Left ventricle myocardium inferior (tissue), 1 donor: ENCODE measurements around the gene MMP15. TPM values are rescaled to one million over a fixed set of nuclear protein-coding genes. Genes with fewer than 3 reads are reported as not detected.
A peak's percentile ranks its signal among the peaks of the same experiment; 100 is the strongest.
"Not testable (repeated sequence)": the region's sequence is repeated elsewhere in the genome, so short reads cannot be mapped to it uniquely, and the experiment has no call there.

ENCODE experiments used
- DNase-seq: peaks from one replicate; pipeline ENCODE4 v3.0.0-alpha.2; 2020
- H3K27ac ChIP-seq: fragments of 200-600 bp; replicated peaks from 2 replicates; pipeline ENCODE4 v1.8.0; 2021
- H3K27me3 ChIP-seq: fragments of 200-600 bp; 2 replicates; pipeline ENCODE4 v1.8.0; 2021; ENCODE audit warnings: low read depth
- H3K36me3 ChIP-seq: fragments of 200-600 bp; 2 replicates; pipeline ENCODE4 v1.8.0; 2021
- H3K4me1 ChIP-seq: fragments of 200-600 bp; 2 replicates; pipeline ENCODE4 v1.8.0; 2021
- H3K4me3 ChIP-seq: fragments of 200-600 bp; 2 replicates; pipeline ENCODE4 v1.8.0; 2021; ENCODE audit warnings: mild to moderate bottlenecking, moderate library complexity
- H3K9me3 ChIP-seq: fragments of 200-600 bp; replicated peaks from 2 replicates; pipeline ENCODE4 v1.8.0; 2021
- intact Hi-C: fragments of 100-400 bp; cut with micrococcal nuclease; formaldehyde crosslinking; loops from one replicate; pipeline ENCODE4 v1.11.0; 2022
- total RNA-seq: library from RNA; stranded (reverse); fragmentation: NEBNext Ultra II Directional; extraction: Animal tissue kit (Norgen Biotek cat#: 25700); gene quantifications from one replicate; pipeline ENCODE4 v1.2.1, GENCODE V29; 2021
- TF ChIP-seq, protein P1 (sequence below): fragments of 200-600 bp; IDR thresholded peaks from 2 replicates; pipeline ENCODE4 v1.8.0; 2021; ENCODE audit warnings: antibody characterized with exemption, mild to moderate bottlenecking, borderline replicate concordance
- donor health status: DM: no; HTN: yes; CAD: no; lungs with severe emphysema.

The MMP15 gene
- total RNA-seq, 1 donor from 2014 or later, result 64.1 TPM

DNA sequence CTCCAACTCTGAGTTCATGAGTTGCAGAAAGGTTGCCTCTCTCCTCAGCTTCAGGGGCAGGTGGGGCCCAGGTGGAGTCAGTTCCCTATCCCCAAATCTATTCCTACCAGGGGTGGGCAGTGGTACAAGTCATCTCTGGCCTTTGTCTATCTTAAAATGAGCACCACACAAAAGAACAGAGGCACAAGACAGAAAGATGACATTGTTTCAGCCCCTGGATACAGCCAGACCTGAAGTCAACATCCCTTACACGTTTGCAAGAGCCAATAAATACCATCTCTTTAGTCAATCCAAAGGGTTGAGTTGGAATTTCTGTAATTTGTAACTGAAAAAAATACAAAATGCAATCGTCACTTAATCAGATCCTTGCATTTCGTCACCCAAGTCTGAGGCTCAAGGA lies 32.2 kb downstream of the MMP15 start:
- no peaks in the 10 kb centered on the region for H3K27me3 ChIP-seq
- H3K9me3 ChIP-seq, result no peaks in the 10 kb centered on the region
- TF ChIP-seq, protein P1, sequence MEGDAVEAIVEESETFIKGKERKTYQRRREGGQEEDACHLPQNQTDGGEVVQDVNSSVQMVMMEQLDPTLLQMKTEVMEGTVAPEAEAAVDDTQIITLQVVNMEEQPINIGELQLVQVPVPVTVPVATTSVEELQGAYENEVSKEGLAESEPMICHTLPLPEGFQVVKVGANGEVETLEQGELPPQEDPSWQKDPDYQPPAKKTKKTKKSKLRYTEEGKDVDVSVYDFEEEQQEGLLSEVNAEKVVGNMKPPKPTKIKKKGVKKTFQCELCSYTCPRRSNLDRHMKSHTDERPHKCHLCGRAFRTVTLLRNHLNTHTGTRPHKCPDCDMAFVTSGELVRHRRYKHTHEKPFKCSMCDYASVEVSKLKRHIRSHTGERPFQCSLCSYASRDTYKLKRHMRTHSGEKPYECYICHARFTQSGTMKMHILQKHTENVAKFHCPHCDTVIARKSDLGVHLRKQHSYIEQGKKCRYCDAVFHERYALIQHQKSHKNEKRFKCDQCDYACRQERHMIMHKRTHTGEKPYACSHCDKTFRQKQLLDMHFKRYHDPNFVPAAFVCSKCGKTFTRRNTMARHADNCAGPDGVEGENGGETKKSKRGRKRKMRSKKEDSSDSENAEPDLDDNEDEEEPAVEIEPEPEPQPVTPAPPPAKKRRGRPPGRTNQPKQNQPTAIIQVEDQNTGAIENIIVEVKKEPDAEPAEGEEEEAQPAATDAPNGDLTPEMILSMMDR, result no peak
- H3K4me3 ChIP-seq, result no peak overlapping the region
- no peak overlapping the region for H3K27ac ChIP-seq
- no peak for DNase-seq
- peaks cover 1% of the 10 kb centered on the region for H3K4me1 ChIP-seq
- no peaks in the 10 kb centered on the region for H3K36me3 ChIP-seq
- intact Hi-C loops, result no loop called here

DNA sequence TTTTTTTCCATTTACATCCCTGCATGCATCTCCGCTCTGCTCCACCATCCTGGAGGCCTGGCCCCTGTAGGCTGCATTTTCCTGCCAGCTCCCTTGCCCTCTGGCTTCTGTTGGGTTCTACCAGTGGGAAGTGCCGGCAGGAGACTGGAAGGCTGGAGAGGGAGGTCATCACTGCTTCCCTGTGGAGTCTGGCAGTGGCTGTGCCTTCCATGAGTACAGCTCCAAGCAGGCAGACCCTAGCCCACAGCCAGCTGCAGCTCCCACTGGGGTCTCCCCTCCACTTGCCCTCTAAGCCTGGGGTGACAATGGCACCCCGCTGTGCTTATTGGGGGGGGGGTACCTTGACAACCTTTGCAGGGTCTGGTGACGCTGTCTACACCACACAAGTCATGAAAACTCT lies 37.3 kb downstream of the MMP15 start:
- Histone ChIP-seq H3K4me1 (peaks cover 27% of the 10 kb centered on the region), H3K27ac (no peak overlapping the region), H3K36me3 (no peaks in the 10 kb centered on the region), H3K27me3 (no peaks in the 10 kb centered on the region), H3K4me3 (no peak overlapping the region), H3K9me3 (no peaks in the 10 kb centered on the region)
- intact Hi-C loops, result no loop called here
- DNase-seq, result no peak
- TF ChIP-seq, protein P1, result no peak

DNA sequence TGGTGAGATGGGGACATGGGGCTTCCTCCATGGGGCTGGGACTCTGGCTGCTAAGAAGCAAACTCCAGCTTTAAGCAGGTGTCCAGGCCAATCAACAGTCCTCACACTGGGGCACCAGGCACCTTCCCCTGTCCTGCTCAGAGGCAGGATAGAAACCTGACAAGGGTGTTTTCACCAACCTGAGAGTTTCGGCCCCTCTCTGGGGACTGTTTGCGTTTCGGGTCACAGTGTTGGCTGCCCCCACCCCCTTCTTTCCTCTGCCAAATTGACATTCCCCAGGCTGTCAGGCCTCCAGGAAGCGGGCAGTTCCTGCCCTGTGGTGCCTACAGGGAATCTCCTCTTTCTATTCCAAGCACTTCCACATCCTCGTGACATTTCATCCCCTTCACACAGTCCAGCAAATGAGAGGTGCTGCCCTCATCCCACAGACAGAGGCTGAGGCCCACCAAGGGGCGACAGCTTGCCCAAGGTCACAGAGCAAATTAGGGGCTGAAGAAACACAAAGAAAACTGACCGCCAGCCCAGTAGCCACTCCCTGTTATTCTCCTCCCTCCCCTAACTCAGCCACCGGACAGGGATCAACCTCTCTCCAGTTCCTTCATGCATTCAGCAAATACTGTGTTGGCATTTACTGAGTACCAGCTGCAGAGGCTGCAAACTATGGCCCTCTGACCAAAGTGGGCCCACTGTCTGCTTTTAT lies 38.0 kb downstream of the MMP15 start:
- Histone ChIP-seq H3K4me3 (peak overlapping the region; percentile 6), H3K27me3 (no peaks in the 10 kb centered on the region), H3K9me3 (no peaks in the 10 kb centered on the region), H3K27ac (peak overlapping the region; percentile 44), H3K36me3 (no peaks in the 10 kb centered on the region), H3K4me1 (peaks cover 27% of the 10 kb centered on the region)
- no peak for DNase-seq
- TF ChIP-seq, protein P1, result no peak
- intact Hi-C loops, result no loop called here

DNA sequence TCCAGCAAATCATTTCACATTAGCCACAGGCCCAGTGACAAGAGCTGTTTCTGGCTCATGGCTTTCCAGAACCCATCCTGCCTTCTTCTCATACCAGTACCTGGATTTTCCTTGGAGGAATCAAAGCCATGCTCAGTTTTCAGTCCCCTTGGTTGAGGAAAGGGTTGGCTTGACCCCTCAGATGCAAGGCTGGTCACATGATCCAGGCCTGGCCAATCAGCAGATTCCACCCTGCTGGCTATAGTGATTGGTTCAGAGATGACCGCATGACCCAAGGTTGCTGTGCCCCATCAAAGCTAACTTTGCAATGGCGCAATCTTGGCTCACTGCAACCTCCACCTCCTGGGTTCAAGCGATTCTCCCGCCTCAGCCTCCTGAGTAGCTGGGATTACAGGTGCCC lies 45.0 kb downstream of the MMP15 start:
- intact Hi-C loops, result no loop called here

DNA sequence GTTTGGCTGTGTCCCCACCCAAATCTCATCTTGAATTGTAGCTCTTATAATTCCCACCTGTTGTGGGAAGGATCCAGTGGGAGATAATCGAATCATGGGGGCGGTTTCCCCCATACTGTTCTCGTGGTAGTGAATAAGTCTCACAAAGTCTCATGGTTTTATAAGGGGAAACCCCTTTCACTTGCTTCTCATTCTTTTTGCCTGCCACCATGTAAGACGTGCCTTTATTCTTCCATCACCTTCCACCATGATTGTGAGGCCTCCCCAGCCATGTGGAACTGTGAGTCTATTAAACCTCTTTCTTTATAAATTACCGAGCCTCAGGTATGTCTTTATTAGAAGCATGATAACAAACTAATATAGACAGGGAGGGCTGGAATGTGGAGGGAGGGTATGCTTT lies 46.6 kb downstream of the MMP15 start:
- H3K27me3 ChIP-seq, H3K36me3 ChIP-seq, H3K27ac ChIP-seq, H3K4me1 ChIP-seq, H3K4me3 ChIP-seq, intact Hi-C loops, DNase-seq: not testable (repeated sequence)
- peaks cover 12% of the 10 kb centered on the region for H3K9me3 ChIP-seq

More for the DNA sequence above, 45.0 kb downstream of the MMP15 start:
- Histone ChIP-seq H3K27ac (no peak overlapping the region), H3K4me3 (no peak overlapping the region), H3K36me3 (no peaks in the 10 kb centered on the region), H3K9me3 (no peaks in the 10 kb centered on the region), H3K27me3 (no peaks in the 10 kb centered on the region), H3K4me1 (peaks cover 10% of the 10 kb centered on the region)
- no peak for DNase-seq
- TF ChIP-seq, protein P1, result no peak

DNA sequence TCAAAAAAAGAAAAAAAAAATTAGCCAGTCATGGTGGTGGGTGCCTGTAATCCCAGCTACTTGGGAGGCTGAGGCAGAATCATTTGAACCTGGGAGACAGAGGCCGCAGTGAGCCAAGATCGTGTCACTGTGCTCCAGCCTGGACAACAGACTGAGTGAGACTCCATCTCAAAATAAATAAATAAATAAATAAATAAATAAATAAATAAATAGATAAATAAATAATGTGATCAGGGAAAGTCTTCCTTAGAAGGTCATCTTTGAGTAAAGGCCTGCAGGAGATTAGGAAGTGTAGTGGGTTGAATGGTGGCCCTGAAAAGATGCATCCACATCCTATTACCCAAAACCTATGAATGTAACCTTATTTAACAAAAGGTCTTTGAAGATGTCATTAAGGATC lies 47.5 kb downstream of the MMP15 start:
- H3K27ac ChIP-seq, H3K4me3 ChIP-seq, intact Hi-C loops, H3K27me3 ChIP-seq, H3K36me3 ChIP-seq, H3K4me1 ChIP-seq, DNase-seq: not testable (repeated sequence)
- H3K9me3 ChIP-seq, result peaks cover 13% of the 10 kb centered on the region
